DOHH2 (cell line): ENCODE results near the gene THBS2.

Source experiments
- CTCF ChIP-seq: fragments of 200-600 bp; sonication (generic); IDR thresholded peaks from one replicate; pipeline ENCODE4 v1.5.1; 2014; ENCODE audit warnings: antibody characterized with exemption, mild to moderate bottlenecking, low read depth, low read length; ENCODE audit not compliant: poor library complexity, severe bottlenecking
- EZH2phosphoT487 ChIP-seq: fragments of 200-600 bp; sonication (generic); IDR thresholded peaks from 2 replicates; pipeline ENCODE4 v1.6.1; 2017; ENCODE audit warnings: borderline replicate concordance, mild to moderate bottlenecking, antibody characterized with exemption, low read length, moderate library complexity, mixed read lengths

GRCh38 chr6:169263836-169264608 lies 10.4 kb upstream of the THBS2 start:
- no peak for TF ChIP-seq CTCF
- no peak for TF ChIP-seq EZH2phosphoT487
